GM12875 (cell line): ENCODE results near the gene EPX.

Source experiments
- H3K4me3 ChIP-seq: one replicate; pipeline ENCODE4 v1.5.1; 2011; ENCODE audit warnings: low read depth, low read length, control low read depth
- TF ChIP-seq, protein P1 (sequence below): IDR thresholded peaks from 2 replicates; pipeline ENCODE4 v1.5.1; 2011; ENCODE audit warnings: low read depth, mild to moderate bottlenecking, control low read depth, inconsistent platforms, low read length, moderate library complexity, borderline replicate concordance; ENCODE audit not compliant: insufficient read depth

The EPX gene

GRCh38 chr17:58153671-58154070, 38.9 kb upstream of the EPX start:
- TF ChIP-seq, protein P1, sequence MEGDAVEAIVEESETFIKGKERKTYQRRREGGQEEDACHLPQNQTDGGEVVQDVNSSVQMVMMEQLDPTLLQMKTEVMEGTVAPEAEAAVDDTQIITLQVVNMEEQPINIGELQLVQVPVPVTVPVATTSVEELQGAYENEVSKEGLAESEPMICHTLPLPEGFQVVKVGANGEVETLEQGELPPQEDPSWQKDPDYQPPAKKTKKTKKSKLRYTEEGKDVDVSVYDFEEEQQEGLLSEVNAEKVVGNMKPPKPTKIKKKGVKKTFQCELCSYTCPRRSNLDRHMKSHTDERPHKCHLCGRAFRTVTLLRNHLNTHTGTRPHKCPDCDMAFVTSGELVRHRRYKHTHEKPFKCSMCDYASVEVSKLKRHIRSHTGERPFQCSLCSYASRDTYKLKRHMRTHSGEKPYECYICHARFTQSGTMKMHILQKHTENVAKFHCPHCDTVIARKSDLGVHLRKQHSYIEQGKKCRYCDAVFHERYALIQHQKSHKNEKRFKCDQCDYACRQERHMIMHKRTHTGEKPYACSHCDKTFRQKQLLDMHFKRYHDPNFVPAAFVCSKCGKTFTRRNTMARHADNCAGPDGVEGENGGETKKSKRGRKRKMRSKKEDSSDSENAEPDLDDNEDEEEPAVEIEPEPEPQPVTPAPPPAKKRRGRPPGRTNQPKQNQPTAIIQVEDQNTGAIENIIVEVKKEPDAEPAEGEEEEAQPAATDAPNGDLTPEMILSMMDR = no peak
- no peak overlapping the region for H3K4me3 ChIP-seq

DNA sequence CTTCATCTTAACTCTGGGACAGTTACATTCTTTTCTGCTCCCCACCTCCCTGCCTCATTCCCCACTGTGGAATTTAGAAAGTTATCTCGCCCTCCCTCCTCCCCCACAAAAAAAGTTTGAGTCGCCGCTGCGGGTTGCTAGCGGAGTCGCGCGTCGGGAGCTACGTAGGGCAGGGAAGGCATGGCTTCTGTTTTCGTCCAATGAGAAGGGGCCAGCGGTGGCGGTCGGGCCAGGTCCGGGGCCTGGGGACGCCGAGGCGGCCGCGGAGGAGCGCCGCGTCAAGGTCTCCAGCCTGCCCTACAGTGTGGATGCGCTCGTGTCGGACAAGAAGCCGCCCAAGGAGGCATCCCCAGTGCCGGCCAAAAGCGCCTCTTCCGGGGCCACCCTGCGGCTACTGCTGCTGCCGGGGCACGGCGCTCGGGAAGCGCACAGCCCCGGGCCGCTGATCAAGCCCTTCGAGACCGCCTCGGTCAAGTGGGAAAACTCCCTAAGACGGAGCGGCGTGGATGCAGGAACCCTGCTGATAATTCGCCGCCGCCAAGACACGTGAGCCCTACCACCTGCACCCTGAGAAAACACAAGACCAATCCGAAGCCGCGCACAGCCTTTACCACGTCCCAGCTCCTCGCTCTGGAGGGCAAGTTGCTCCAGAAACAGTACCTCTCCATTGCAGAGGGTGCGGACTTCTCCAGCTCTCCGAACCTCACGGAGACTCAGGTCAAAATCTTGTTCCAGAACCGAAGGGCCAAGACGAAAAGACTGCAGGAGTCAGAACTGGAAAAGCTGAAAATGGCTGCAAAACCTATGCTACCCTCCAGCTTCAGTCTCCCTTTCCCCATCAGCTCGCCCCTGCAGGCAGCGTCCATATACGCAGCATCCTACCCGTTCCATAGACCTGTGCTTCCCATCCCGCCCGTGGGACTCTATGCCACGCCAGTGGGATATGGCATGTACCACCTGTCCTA, 35.4 kb upstream of the EPX start:
- no peak overlapping the region for H3K4me3 ChIP-seq
- TF ChIP-seq, protein P1 = no peak

- TF ChIP-seq, protein P1 = no peak
- H3K4me3 ChIP-seq = no peak overlapping the region
Measured at GRCh38 chr17:58158181-58158580, 34.3 kb upstream of the EPX start.

GRCh38 chr17:58161566-58161965, 31.0 kb upstream of the EPX start:
- TF ChIP-seq, protein P1 = no peak

GRCh38 chr17:58165981-58166380, 26.5 kb upstream of the EPX start:
- TF ChIP-seq, protein P1 = no peak
- H3K4me3 ChIP-seq = no peak overlapping the region

More at GRCh38 chr17:58161566-58161965, 31.0 kb upstream of the EPX start:
- no peak overlapping the region for H3K4me3 ChIP-seq

- no peak within 1 kb of the TSS for H3K4me3 ChIP-seq
- TF ChIP-seq, protein P1 = no peak
Measured at GRCh38 chr17:58166682-58167081, 25.8 kb upstream of the EPX start, which contains the start of gene OR4D2. Gene OR4D2, plus strand, starts transcription at chr17:58166982. Its CDS starts 2,674 bp downstream, at chr17:58169656.

DNA sequence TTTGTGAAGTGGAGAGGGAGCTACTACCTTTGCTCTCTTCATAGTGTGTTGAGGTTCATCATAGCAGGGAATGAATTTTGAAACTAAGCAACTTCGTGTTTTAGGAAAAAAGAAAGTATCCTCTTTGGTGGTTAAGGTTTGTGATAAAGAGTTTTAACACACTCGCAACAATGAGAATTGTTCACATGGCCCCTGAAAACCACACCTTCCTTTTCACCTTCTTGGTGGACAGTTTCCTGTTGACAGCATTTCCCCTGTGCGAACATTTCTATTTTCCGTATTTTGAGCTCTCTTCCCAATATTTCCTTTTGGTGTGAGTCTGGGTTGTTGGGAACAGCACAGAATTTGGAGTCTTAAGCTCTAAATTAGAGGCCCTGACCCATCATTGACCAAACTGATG, 21.9 kb upstream of the EPX start:
- TF ChIP-seq, protein P1 = no peak
- no peak overlapping the region for H3K4me3 ChIP-seq
